Measurements from ENCODE around the gene DNAH10.

The DNAH10 gene

GRCh38 chr12:123951467-123951866, 189.4 kb downstream of the DNAH10 start:
- no peak for DNase-seq (ENCODE audit: low read depth)
- no peak for TF ChIP-seq CTCF (IDR thresholded peaks at IDR 0.05; ENCODE audit: insufficient read depth, low read depth, low read length, missing control alignments)
- H3K4me3 ChIP-seq (ENCODE audit: low read length): no peak overlapping the region

- H3K4me3 ChIP-seq (ENCODE audit: low read length): no peak overlapping the region
- no peak for TF ChIP-seq CTCF (IDR thresholded peaks at IDR 0.05; ENCODE audit: insufficient read depth, low read depth, low read length, missing control alignments)
- no peak for DNase-seq (ENCODE audit: low read depth)
Measured at GRCh38 chr12:123952037-123952436, 189.9 kb downstream of the DNAH10 start.

GRCh38 chr12:123954647-123955350, 192.7 kb downstream of the DNAH10 start:
- no peak overlapping the region for H3K4me3 ChIP-seq (ENCODE audit: low read length)
- no peak for TF ChIP-seq CTCF (IDR thresholded peaks at IDR 0.05; ENCODE audit: insufficient read depth, low read depth, low read length, missing control alignments)
- DNase-seq (ENCODE audit: low read depth): no peak

- TF ChIP-seq CTCF (IDR thresholded peaks at IDR 0.05; ENCODE audit: insufficient read depth, low read depth, low read length, missing control alignments): no peak
- H3K4me3 ChIP-seq (ENCODE audit: low read length): no peak overlapping the region
- DNase-seq (ENCODE audit: low read depth): no peak
Measured at GRCh38 chr12:123956249-123956648, 194.1 kb downstream of the DNAH10 start.

- TF ChIP-seq CTCF (IDR thresholded peaks at IDR 0.05; ENCODE audit: insufficient read depth, low read depth, low read length, missing control alignments): no peak
- no peak for DNase-seq (ENCODE audit: low read depth)
Measured at GRCh38 chr12:123957196-123957595, 195.1 kb downstream of the DNAH10 start.

GRCh38 chr12:123958462-123958861, 196.4 kb downstream of the DNAH10 start:
- no peak overlapping the region for H3K4me3 ChIP-seq (ENCODE audit: low read length)
- no peak for DNase-seq (ENCODE audit: low read depth)
- TF ChIP-seq CTCF (IDR thresholded peaks at IDR 0.05; ENCODE audit: insufficient read depth, low read depth, low read length, missing control alignments): no peak

More at GRCh38 chr12:123957196-123957595, 195.1 kb downstream of the DNAH10 start:
- no peak overlapping the region for H3K4me3 ChIP-seq (ENCODE audit: low read length)

GRCh38 chr12:123958876-123959275, 196.8 kb downstream of the DNAH10 start:
- no peak overlapping the region for H3K4me3 ChIP-seq (ENCODE audit: low read length)
- TF ChIP-seq CTCF (IDR thresholded peaks at IDR 0.05; ENCODE audit: insufficient read depth, low read depth, low read length, missing control alignments): no peak
- DNase-seq (ENCODE audit: low read depth): no peak
